ENCODE data around the gene ACTRT2.

GRCh38 chr1:3012456-3013291, 8.6 kb upstream of the ACTRT2 start:
- TF ChIP-seq CTCF (IDR thresholded peaks at IDR 0.05; ENCODE audit: low read length) (peak; percentile 43), EZH2phosphoT487 (IDR thresholded peaks at IDR 0.05; ENCODE audit: low read length) (no peak), EZH2 (optimal IDR thresholded peaks at IDR 0.05; ENCODE audit: low read depth, low read length) (no peak)
